Measurements from ENCODE around the gene EYS.

DNA sequence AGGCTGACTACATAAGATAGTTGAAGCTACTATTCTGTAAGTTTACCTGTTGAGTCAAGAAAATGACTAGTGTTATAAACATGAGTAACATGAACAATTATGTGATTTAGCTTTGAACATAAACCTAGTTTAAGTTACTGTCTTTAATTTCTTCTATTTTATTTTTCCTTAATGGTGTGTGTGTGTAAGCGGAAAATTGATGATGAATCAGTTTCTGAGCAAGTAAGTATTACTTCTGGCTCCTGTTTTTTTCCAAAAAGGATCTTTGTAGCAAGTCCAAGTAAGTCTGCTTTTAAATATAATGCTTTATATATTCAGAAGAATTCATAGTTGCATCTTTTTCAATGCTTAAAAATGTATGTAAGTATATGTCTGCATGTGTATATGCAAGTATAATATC is 786.8 kb downstream of the EYS start:
- TF ChIP-seq SUZ12 (IDR thresholded peaks at IDR 0.05; ENCODE audit: extremely low read depth, insufficient read depth, insufficient read length) (no peak), ZNF274 (IDR thresholded peaks at IDR 0.05; ENCODE audit: low read depth, low read length) (no peak), YY1 (IDR thresholded peaks at IDR 0.05; ENCODE audit: insufficient read depth, insufficient read length) (no peak)
